Esophagus muscularis mucosa (tissue), 4 donors: ENCODE measurements around the gene ABI3BP. TPM values are rescaled to one million over a fixed set of nuclear protein-coding genes. Genes with fewer than 3 reads are reported as not detected.

Experiments used
- DNase-seq: peaks from one replicate; pipeline ENCODE4 v3.0.0-alpha.2; 2017; ENCODE audit errors: extremely low spot score
- H3K27ac ChIP-seq, 4 donors: fragments of 200-600 bp; sonication (generic); replicated peaks in 1 of 4; 1 replicate in 3 of 4; 2 replicates in 1 of 4; pipeline ENCODE4 v1.5.1; 2016 to 2019; ENCODE audit warnings: mild to moderate bottlenecking in 1 of 4
- H3K27me3 ChIP-seq, 4 donors: fragments of 200-600 bp; sonication (generic); one replicate each; pipeline versions ENCODE4 v1.5.1 to v1.6.0; 2016 to 2019
- H3K36me3 ChIP-seq, 4 donors: fragments of 200-600 bp; sonication (generic); one replicate each; pipeline ENCODE4 v1.5.1; 2016 to 2019
- H3K4me1 ChIP-seq, 4 donors: fragments of 200-600 bp; sonication (generic); one replicate each; pipeline ENCODE4 v1.5.1; 2016 to 2019
- H3K4me3 ChIP-seq, 4 donors: fragments of 200-600 bp; sonication (generic); 1 replicate in 2 of 4; 2 replicates in 2 of 4; pipeline ENCODE4 v1.5.1; 2016 to 2019; ENCODE audit warnings: mild to moderate bottlenecking in 4 of 4, moderate library complexity in 1 of 4
- H3K9me3 ChIP-seq, 4 donors: fragments of 200-600 bp; sonication (generic); 1 replicate in 3 of 4; 2 replicates in 1 of 4; pipeline ENCODE4 v1.5.1; 2016 to 2019
- CTCF ChIP-seq, 3 experiments: fragments of 200-600 bp in 2 of 3; fragments of 450-650 bp in 1 of 3; sonication (generic) in 2 of 3; IDR thresholded peaks; one replicate each; pipeline ENCODE4 v1.5.1; 2017 to 2019; ENCODE audit warnings: antibody characterized with exemption in 3 of 3, mild to moderate bottlenecking in 2 of 3, moderate library complexity in 1 of 3
- EP300 ChIP-seq: sonication (generic); formaldehyde crosslinking; IDR thresholded peaks from one replicate; pipeline ENCODE4 v1.6.1; 2017; ENCODE audit warnings: antibody characterized with exemption
- POLR2A ChIP-seq: fragments of 450-650 bp; IDR thresholded peaks from one replicate; pipeline ENCODE4 v1.6.1; 2017; ENCODE audit warnings: antibody characterized with exemption, moderate library complexity, mild to moderate bottlenecking, low read depth
- POLR2AphosphoS5 ChIP-seq, 2 donors: sonication (generic); formaldehyde crosslinking; IDR thresholded peaks; one replicate each; pipeline ENCODE4 v1.6.1; 2017; ENCODE audit warnings: antibody characterized with exemption in 2 of 2
- WGBS: methylation state at CpG from one replicate; pipeline ENCODE4 v1.1.5; 2018; 5-methylcytosine and 5-hydroxymethylcytosine counted together
- intact Hi-C: fragments of 100-400 bp; cut with DNase I; formaldehyde crosslinking; loops from one replicate; pipeline ENCODE4 v1.15.1; 2023
- total RNA-seq, 4 donors: library from RNA; depleted of rRNA; stranded (reverse); fragments of >200 nt; gene quantifications; one replicate each; pipeline versions ENCODE4 v1.1.0 to v1.2.1, GENCODE V29; 2016

ABI3BP gene
- total RNA-seq, 4 donors from 2014 or later: 25.7 to 67.3 (median 61.5) TPM

- no peaks in the 10 kb centered on the region for H3K9me3 ChIP-seq
- H3K27ac ChIP-seq: no peak overlapping the region
- no peak for DNase-seq
- H3K4me3 ChIP-seq: no peak overlapping the region
- intact Hi-C loops: no loop called here
- peaks cover 0 to 3% (median 2%) of the 10 kb centered on the region in 4 donors for H3K4me1 ChIP-seq
- H3K27me3 ChIP-seq: no peaks in the 10 kb centered on the region
- peaks cover 0 to 62% (median 8%) of the 10 kb centered on the region in 4 donors for H3K36me3 ChIP-seq
- TF ChIP-seq EP300 (no peak), CTCF (IDR thresholded peaks at IDR 0.05) (no peak), POLR2A (no peak), POLR2AphosphoS5 (IDR thresholded peaks at IDR 0.05) (no peak)
Observed at GRCh38 chr3:100777271-100777670, 215.9 kb downstream of the ABI3BP start.

GRCh38 chr3:100776746-100777145, 216.5 kb downstream of the ABI3BP start:
- DNase-seq: no peak
- Histone ChIP-seq H3K9me3 (no peaks in the 10 kb centered on the region), H3K4me3 (no peak overlapping the region), H3K27ac (no peak overlapping the region), H3K4me1 (no peaks in the 10 kb centered on the region), H3K27me3 (no peaks in the 10 kb centered on the region), H3K36me3 (peaks cover 0 to 62% (median 8%) of the 10 kb centered on the region in 4 donors)
- no peak for TF ChIP-seq CTCF (IDR thresholded peaks at IDR 0.05)
- WGBS: 90% methylated on average over 2 of the region's 2 CpGs
- intact Hi-C loops: no loop called here

GRCh38 chr3:100776097-100776729, 217.0 kb downstream of the ABI3BP start:
- DNase-seq: no peak
- WGBS: 92% methylated on average over 2 of the region's 2 CpGs
- Histone ChIP-seq H3K27ac (no peak overlapping the region), H3K9me3 (no peaks in the 10 kb centered on the region), H3K4me3 (no peak overlapping the region), H3K36me3 (peaks cover 0 to 62% (median 8%) of the 10 kb centered on the region in 4 donors), H3K27me3 (no peaks in the 10 kb centered on the region), H3K4me1 (no peaks in the 10 kb centered on the region)
- intact Hi-C loops: no loop called here
- TF ChIP-seq POLR2AphosphoS5 (IDR thresholded peaks at IDR 0.05): no peak
- no peak for TF ChIP-seq POLR2A
- TF ChIP-seq CTCF (IDR thresholded peaks at IDR 0.05): no peak
- TF ChIP-seq EP300: no peak

- no peak overlapping the region for H3K4me3 ChIP-seq
- H3K27ac ChIP-seq: no peak overlapping the region
- no peaks in the 10 kb centered on the region for H3K4me1 ChIP-seq
- no peaks in the 10 kb centered on the region for H3K9me3 ChIP-seq
- TF ChIP-seq EP300: no peak
- TF ChIP-seq CTCF (IDR thresholded peaks at IDR 0.05): no peak
- TF ChIP-seq POLR2AphosphoS5 (IDR thresholded peaks at IDR 0.05): no peak
- TF ChIP-seq POLR2A: no peak
- intact Hi-C loops: no loop called here
- DNase-seq: no peak
- H3K27me3 ChIP-seq: no peaks in the 10 kb centered on the region
- peaks cover 0 to 64% (median 8%) of the 10 kb centered on the region in 4 donors for H3K36me3 ChIP-seq
Observed at GRCh38 chr3:100775669-100776068, 217.6 kb downstream of the ABI3BP start.

- H3K4me3 ChIP-seq: no peak overlapping the region
- intact Hi-C loops: no loop called here
- H3K27me3 ChIP-seq: no peaks in the 10 kb centered on the region
- H3K9me3 ChIP-seq: no peaks in the 10 kb centered on the region
- H3K27ac ChIP-seq: no peak overlapping the region
- H3K36me3 ChIP-seq: peaks cover 0 to 68% (median 9%) of the 10 kb centered on the region in 4 donors
- WGBS: 93% methylated on average over 3 of the region's 3 CpGs
- TF ChIP-seq CTCF (IDR thresholded peaks at IDR 0.05) (no peak), POLR2AphosphoS5 (IDR thresholded peaks at IDR 0.05) (no peak), EP300 (no peak), POLR2A (no peak)
- DNase-seq: no peak
- no peaks in the 10 kb centered on the region for H3K4me1 ChIP-seq
Observed at GRCh38 chr3:100775226-100775625, 218.0 kb downstream of the ABI3BP start.
